NCI-H2227 (cell line): Measurements from ENCODE around the gene IFT88.

Experiments used
- DNase-seq: peaks from one replicate; lab custom pipeline; 2025; ENCODE audit not compliant: unreplicated experiment; lab: John Stamatoyannopoulos, UW

IFT88 gene

DNA sequence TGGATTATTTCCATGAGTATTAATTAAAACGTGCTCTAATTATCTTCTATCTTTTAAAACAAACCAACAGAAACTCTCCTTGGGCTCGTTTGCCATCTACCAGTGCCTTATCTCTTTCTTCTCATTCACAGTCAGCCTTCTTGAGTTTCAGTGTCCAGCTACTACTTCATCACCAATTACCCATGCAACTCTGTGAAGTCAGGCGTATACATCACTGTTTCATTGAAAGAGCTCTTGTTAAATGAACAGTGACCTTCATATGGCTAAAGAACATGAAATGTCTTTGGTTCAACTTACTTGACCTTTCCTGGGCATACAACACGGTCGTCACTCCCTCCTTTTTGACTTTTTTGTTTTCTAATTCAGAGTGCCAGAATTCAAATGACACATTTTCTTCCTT lies 5.2 kb upstream of the IFT88 start:
- DNase-seq = no peak

DNA sequence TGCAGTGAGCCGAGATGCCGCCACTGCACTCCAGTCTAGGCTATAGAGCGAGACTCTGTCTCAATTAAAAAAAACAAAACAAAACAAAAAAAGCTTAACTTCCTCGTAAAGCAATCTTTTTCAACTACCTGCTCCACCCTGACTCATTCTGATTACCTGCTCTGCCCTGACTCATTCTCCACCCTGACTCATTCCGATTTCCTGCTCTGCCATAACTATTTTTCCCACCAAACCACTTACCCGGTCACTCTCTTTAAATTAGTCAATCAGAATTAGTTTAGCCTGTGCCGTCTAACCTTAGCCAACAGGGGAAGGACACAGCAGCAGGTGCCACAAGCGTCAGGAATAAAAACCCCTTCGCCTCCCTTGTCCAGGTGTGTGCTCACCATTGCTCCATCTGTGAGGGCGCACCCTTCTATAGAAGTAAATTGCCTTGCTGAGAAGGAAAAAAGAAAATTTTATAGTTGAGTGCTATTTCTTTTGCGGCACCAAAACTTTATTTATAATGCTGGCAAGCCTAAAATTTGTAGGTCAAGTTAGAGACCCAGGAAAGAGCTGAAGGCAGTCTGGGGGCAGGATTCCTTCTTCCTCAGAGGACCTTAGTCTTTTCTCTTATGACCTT lies 1.7 kb upstream of the IFT88 start:
- DNase-seq = no peak

DNA sequence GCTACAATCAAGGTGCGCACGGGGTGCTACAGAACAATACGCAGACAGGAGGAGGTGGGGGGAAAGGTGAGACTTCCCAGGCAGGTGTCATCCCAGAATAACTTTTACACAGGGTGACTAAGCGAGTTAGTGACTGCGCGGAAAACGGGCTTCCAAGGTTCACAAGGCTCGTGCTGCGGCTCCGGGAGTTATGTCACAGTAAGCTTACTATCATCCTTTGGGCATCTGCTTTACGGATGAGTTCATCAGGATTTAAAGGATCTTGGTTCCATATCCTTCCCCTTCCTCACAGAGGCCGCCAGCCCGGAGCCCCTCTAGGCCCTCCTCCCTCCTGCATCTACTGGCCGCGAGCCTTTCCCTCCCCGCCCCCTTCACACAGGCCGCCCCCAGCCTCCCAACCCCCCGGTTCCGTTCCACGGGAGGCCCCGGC lies 474 bp upstream of the IFT88 start:
- no peak for DNase-seq

DNA sequence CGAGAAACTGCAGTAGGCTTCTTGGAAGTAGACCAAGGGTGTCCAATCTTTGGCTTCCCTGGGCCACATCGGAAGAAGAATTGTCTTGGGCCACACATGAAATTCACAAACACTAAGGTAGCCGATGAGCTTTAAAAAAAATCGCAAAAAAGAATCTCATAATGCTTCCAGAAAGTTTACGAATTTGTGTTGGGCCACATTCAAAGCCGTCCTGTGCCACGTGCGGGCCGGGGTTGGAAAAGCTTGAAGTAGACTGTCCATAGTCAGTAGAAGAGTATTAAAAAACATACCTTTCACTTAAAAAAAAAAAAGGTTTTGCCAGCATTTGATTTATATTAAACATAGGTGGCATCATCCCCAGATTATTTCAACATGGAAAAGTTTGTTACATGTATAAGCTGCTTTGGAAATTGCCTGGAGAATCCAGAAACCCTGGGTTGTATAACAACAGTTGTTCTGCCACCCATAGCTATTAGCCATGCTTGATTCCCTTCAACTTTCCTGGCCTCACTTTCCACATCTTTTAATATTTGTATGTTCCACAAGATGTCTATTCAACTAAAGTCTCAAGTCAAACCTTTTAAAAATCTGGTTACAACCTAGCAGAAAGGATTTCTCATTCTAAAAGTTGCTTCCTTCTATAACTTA lies 1.0 kb downstream of the IFT88 start:
- no peak for DNase-seq

DNA sequence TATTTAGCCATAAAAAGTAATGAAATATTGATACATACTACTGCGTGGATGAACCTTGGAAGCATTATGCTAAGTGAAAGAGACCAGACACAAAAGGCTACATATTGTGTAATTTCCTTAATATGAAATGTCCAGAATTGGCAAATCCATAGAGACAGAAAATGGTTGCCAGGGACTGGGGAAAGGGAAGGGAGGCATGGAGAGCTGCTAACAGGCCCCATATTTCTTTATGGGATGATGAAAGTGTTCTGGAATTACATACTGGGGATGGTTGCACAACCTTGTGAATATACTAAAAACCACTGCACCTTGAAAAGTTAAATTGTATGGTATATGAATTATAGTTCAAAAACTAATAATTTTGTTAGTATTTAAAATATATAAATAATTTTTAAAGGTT lies 3.6 kb downstream of the IFT88 start:
- DNase-seq = no peak

DNA sequence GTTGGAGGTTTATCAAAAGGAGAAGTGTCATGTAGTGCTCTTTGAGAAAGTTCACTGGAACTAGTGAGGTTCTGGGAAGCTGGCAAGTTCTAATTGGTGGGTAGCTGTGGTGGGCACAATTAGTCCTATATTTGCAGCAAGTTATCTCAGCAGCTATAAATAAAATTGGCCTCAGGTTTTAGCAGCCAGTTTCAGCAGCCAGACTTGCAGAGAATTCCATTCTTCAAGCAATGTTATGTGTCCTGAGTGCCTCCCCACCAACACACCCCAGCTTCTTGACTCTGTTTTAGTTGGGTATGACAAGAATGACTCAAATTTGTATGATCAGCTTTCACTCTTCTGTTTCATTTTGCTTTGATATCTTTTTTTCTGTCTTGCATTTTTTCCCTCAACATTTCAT lies 4.7 kb downstream of the IFT88 start:
- no peak for DNase-seq

DNA sequence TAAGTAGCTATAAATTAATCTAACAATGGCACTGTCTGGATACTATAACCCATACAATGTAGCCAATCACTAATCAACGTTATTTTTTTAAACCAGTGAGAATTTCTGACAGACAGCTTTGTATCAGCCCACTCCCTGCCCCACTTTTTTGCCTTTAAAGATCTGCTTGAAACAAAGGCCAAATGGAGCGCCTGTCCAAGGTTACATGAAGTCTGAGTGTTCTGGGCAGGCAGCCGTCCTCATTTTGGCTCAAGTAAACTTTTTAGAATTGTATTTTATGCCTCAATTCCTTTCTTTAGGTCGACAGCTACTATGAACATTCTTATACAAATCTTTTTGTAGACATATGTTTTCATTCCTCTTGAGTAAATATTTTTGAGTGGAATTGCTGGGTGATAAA lies 6.2 kb downstream of the IFT88 start:
- no peak for DNase-seq

DNA sequence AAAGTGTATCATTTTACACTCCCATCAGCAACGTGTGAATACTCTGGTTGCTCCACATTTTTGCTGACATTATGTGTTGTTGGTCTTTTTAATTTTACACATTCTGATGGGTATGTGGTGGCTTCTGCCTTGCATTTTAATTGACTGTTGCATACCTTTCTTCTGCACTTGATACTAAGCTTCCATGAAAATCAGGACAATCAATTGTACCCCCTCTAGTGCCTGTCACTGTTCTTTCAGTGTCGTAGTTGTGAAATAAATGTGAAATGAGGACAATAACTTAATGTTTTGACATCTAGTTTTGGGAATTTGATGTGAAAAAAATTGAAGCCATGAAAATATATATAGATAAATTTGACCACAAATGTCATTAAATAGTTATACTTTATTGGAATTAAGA lies 6.7 kb downstream of the IFT88 start:
- no peak for DNase-seq

DNA sequence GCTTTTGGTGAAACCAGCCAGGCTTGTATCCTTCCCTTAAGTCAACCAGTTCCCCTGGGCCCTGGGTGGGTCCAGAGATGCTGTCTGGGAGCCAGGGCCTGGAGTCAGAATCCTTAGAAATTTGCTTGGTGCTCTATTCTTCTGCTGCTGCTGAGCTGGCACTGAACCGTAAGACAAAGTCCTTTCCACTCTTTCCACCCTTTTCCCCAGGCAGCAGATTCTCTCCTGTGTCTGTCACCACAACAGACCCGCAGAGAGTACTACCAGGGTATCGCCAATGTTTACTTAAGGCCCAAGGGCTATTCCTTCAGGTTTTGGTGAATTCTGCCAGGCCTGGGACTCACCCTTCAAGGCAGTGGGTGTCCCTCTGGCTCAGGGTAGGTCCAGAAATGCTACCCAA lies 12.2 kb downstream of the IFT88 start:
- no peak for DNase-seq

DNA sequence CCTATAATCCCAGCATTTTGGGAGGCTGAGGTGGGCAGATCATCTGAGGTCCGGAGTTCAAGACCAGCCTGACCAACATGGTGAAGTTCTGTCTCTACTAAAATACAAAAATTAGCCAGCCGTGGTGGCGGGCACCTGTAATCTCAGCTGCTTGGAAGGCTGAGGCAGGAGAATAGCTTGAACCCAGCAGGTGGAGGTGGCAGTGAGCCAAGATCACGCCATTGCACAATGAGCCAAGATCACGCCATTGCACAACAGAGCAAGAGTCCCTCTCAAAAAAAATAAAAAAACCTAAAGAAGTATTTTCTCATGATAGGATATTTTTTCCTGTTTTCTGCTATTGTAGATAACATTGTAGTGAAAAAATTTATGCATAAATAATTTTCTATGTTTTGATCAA lies 13.3 kb downstream of the IFT88 start:
- DNase-seq = no peak

DNA sequence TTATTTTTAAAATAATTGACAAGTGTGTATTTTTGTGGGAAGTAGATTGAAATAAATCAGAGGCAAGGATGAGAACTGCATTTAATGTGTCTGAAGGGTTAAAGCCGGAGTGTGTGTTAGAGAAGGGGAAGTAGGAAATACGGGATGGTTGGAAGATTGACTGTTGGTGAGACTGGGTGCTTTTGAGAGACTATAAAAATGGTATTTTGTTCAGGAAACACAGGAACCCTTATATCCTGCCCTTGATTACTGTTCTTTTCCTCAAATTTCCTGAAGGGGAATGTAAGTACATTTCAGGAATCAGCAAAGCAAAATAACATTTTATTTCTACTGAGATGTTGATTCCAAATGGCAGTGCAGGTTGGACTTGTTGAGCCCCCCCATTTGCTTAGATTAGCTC lies 15.1 kb downstream of the IFT88 start:
- no peak for DNase-seq

DNA sequence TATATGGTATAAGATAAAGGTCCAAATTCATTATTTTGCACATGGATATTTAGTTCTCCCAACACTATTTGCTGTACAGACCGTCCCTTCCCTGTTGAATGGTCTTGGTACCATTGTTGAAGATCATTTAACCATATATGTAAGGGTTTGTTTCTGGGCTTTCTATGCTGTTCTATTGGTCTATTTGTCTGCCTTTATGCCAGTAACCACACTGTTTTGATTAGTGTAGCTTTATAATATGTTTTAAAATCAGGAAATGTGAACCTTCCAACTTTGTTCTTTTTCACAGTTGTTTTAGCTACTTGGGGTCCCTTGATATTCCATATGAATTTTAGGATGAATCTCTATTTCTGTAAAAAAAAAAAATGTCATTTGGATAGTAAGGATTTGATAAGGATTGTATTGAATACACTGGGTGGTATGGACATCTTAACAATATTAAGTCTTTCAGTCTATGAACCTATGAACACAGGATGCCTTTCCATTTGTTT lies 16.9 kb downstream of the IFT88 start:
- DNase-seq = no peak

DNA sequence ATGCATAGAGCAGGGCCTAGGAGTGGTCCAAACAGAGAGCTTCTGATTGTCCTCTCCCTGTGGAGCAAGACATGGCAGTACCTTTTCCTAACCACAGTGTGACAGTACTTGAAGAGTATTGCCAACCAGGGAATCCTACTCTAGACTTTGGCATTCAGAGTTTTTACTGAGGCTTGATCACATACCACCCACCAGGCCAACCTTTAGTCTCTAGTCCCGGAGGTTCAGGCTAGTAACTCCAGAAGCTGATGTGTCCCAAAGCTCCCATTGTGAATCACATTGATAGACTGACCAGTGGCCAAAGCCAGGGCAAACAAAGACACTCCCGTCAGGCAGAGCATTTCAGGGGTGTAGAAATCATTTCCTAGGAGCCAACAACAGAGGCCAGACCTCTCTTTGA lies 18.4 kb downstream of the IFT88 start:
- DNase-seq = no peak

DNA sequence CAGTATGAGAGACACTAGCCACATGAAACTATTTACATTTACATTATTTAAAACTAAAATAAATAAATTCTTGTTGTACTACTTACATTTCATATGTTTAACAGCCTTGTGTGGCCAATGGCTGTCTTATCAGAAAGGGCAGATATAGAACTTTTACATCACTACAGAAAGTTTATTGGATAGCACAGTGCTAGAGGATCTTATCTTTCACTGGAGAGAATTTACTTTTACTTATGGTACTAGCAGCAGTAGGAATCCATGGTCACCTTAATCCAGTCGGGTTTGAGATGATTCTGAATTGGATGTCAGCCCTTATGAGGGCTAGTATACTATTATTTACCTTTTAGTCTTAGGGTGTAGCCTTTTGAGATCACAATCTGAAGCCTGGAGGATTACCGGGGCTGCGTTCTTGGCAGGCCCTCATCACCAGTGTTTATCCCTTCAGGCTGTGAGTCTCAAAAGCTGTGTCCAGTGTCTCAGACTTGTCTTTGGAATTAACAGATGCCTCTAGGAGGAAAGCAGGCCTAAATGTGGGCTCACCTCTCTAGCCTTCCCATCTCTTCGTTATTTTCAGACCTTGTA lies 21.7 kb downstream of the IFT88 start:
- no peak for DNase-seq

DNA sequence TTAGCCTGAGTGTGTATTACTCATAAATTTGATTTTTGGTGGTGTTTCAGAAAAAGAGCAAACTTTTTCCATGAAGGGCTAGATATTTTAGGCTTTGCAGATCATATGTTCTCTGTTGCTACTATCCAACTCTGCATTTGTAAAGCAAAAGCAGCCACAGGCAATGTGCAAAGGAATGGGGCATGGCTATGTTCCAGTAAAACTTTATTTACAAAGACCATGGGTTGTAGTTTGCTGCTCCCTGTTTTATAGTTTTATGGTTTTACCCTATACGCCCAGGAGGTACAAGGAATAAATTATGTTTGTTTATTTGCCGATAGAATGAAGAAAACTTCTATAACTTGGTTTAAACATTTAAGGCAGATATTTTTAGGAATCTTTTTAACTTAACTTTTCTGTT lies 23.6 kb downstream of the IFT88 start:
- no peak for DNase-seq

DNA sequence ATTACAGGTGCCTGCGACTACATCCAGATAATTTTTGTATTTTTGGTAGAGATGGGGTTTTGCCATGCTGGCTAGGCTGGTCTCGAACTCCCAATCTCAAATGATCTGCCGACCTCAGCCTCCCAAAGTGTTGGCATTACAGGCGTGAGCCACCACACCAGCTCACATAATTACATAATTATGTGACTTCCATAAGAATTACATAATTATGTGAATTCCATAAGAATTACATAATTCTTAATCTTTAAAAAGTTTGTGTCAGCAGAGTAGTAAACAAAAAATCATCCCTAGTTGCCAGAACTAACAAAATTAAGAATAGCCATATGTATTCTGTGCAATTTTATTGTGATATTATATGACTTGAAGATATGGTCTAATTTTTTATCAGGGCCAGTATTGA lies 25.6 kb downstream of the IFT88 start:
- no peak for DNase-seq

DNA sequence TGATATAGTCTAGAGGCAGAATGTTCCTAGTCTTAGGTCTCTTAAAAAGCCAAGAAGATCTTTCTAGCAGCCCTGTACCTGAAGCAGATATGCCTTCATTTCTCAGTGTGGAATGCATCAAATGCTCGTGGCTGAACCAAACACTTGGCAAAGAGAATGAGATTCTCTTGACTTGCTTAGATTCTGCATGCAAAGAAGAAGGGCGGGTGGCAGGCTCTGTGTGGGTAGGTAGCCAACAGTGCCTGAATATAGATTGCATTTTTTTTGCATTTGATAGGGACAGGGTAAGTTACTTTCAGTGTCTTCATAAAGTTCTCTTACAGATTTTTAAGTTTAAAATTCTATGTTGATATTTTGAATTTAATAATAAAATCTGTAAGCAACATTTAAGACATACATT lies 27.3 kb downstream of the IFT88 start:
- no peak for DNase-seq

DNA sequence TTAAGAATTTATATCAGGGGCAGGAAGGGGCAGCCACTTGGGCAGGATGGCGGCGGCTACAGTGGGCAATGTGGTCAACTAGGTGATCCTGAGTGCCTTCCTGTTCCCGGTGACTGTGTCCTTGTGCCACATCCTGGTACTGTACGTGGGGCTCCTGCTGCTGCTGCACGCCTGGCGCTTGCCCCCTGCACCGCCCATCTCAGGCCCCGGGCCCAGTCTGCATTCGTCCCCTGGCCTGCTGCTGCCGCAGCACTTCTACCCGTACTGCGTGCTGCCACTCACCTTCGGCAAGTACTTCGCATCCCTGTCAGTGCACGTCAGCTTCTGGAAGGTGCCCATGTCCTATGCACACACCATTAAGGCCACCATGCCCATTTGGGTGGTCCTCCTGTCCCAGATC lies 40.1 kb downstream of the IFT88 start:
- no peak for DNase-seq

DNA sequence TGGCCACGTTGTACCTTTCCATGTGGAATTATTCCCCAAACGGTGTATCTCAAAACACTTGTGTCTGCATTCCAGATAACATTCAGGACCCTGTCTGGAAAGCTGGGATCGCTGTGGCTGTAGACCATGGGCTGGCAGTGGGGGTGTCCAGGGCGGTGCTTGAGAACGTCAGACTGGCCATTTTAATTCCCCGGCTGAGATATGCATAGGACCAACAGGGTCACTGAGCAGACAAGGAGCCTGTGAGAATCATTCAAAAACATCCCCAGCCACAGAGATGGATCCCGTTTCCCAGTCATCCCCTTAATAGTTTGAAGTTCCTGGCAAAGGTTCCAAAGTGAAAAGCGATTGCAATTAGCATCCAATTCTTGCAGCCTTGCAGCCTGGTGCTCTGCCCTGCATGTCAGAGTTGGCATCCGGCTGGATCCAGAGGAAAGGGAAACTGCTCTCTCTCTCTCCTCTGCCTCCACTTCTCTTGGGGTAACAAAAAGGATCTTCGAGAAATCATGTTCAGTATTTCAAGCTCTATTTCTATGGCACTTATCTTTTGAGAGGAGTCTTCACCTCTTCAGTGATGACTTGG lies 41.6 kb downstream of the IFT88 start:
- no peak for DNase-seq

DNA sequence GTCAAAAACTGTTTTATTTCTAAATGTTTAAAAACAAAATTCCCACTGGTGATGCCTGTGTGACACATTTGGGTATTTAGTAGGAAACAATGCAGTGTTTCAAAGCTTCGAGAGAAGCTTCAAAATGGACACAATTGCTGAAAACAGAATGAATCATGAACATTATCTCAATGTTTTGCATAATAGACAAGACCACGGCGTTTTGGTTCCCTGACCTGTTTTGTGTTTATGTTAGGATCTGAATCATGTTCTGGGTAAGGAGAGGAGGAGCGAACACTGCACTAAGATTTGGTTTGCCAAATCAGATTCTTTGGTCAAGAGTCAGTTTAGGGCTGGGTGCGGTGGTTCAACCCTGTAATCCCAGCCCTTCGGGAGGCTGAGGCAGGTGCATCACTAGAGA lies 42.2 kb downstream of the IFT88 start:
- no peak for DNase-seq

DNA sequence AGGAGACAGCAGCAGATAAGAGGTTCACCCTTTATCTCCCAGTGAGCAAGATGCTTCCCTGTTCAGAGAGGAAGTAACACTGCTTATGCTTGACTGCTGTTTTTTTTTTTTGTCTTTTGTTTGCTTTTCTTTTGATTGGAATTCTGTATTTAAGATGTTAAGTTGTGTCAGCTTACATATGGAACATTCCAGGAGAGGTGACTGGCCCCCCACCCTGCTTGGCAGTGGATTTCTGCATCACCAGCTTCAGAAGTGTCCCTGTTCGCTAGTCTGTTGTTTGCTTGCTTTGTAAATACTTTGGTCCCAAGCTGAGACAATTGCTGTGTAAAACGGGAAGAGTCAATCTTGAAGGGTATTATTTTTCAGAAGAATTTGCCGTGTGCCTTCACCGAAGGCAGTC lies 43.0 kb downstream of the IFT88 start:
- DNase-seq = no peak

DNA sequence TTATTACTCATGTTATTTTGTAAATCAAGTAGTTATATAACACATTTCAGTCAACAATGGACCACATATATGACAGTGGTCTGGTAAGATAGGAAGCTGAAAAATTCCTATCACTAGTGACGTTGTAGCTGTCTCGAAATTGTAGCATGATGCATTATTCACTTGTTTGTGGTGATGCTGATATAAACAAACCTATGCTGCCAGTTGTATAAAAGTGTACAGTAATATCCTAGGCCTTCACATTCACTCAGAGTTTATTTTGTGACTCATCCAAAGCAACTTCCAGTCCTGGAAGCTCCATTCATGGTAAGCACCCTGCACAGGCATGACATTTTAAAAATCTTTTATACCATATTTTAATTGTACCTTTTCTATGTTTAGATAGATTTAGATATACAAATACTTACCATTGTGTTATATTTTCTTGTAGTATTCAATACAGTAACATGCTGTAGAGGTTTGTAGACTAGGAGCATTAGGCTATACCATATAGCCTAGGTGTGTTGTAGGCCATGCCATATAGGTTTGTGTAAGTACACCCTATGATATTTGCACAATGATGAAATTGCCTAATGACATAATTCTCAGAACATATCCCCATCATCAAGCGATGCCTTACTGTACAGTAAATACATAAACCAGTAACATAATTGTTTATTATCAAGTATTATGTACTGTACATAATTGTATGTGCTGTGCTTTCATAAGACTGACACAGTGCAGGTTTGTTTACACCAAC lies 49.3 kb downstream of the IFT88 start:
- no peak for DNase-seq
